NCI-H2171 (cell line): ENCODE data around the gene AIG1.
A peak's percentile ranks its signal among the peaks of the same experiment; 100 is the strongest.
"Not testable (repeated sequence)": the region's sequence is repeated elsewhere in the genome, so short reads cannot be mapped to it uniquely, and the experiment has no call there.

Source experiments
- DNase-seq: peaks from one replicate; lab custom pipeline; 2025; lab: John Stamatoyannopoulos, UW

Gene AIG1

DNA sequence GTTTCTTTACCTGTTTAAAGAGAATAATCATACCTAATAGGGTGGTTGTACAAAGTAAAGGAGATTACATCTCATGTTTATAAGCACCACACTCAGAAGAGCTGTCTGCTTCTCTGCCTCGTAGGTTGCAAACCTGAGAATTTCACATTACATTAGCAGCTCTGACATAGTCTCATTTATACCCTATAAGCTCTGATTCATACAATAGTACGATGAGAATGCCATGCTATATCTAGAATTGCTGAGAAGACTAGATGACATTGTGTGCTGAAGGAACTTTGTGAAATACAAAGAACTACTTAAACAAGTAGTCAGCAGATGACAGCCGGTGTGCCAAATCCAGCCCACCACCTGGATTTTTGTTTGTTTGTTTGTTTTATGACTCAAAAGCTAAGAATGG, 268.6 kb downstream of the AIG1 start:
- no peak for DNase-seq

DNA sequence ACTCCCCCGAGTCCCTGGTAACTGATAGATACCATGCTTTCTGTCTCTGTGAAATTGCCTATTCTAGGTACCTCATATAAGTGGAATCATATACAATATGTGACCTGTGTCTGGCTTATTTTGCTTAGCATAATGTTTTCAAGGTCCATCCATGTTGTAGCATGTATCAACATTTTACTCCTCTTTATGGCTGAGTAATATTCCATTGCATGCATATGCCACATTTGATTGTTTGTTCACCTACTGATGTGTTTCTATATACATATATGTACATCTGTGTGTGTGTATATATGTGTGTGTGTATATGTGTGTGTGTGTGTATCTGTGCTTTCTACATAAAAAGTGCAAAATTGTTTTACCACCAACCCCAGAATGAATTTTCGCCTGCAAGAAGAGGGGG, 270.7 kb downstream of the AIG1 start:
- DNase-seq: no peak

DNA sequence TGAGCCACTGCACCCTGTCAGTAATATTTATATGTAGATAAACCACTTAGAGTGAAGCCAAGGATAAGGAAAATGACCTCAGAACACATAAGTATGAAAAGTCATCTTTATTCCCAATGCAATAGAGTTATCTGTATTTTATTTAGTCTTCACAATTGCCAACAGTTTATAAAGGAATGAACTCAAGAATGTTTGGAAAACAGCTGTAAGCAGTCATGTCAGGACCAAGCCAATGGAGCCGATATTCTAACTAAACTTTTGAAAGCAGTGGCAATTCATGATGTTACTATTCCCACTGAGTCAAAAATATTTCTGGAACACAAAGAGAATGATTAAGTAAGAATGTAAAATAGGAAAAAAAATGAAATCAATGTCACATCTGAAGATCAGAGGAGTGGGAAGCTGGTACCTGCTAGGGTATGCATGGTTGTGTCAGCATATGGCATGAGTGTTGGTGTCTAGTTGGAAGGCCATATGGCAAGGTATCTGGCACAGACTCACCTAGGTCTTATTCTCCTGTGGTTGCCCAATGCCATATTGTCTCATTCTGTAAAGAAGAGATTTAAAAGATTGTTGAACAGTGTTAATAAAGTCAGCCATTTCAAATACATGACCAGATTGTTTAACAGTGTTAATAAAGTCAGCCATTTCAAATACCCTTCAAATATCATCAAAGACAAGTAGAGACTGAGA, 271.6 kb downstream of the AIG1 start:
- DNase-seq: peak; percentile 7

DNA sequence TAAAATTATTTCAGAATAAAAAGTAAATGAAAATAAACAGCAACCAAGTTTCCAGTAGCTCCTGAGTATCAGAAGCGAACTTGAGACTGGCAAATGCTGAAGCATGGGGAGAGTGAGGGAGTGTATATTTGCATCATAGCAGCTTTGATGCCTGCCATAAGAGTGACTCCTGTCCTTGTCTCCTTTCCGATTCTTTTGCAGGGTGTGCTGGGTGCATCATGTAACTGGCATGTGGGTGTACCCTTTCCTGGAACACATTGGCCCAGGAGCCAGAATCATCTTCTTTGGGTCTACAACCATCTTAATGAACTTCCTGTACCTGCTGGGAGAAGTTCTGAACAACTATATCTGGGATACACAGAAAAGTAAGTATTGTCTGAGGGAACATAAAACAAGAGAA, 272.4 kb downstream of the AIG1 start:
- DNase-seq: no peak

DNA sequence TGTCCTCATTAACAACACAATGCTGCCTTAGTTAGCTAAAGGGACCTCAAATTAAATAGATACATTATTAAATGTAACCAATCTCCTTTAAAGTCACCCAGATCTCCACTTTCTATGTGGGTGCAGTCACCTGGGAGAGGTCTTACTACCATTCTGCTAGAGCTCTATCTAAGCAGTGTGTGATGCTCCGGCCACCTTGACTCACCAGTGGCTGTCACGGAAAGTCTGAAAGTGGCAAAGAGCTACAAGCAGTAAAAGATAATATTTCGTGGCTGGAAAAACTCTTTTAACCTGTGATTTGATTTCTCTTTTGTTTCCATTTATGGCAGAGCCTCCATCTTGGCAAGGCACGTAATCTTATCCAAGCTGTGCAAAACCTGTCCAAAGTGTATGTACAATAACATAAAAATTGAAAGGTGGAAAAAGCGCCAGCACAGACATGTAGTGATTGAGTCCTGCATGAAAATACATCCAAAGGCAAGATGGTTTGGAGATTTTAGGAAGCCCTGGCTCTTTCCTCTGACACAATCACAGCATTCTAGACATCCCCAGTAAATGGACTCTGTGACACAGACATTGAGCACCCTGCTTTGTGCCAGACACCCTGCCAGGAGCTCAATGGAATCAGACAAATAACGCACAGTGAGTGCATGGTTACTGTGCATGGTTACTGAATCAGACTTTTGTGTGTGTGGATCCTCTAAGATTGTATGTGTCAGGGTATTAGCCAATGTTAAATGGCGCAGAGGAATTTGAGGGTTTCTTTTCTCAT, 273.2 kb downstream of the AIG1 start:
- DNase-seq: no peak

DNA sequence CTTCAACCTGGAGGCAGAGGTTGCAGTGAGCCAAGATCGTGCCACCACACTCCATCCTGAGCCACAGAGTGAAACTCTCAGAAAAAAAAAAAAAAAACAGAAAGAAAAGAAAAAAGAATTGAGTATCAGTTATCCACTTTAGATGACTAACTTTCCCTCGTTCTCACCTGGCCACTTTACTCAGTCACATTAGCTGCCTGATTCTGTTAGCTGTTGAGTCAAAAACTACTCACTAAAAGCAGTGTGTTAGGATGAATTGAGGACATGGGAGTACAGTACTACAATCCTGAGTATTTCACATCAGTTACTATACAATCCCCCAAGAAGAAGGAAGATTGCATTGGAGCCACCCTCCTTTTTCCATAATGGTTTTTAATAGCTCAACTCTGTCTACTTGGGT, 275.2 kb downstream of the AIG1 start:
- no peak for DNase-seq

DNA sequence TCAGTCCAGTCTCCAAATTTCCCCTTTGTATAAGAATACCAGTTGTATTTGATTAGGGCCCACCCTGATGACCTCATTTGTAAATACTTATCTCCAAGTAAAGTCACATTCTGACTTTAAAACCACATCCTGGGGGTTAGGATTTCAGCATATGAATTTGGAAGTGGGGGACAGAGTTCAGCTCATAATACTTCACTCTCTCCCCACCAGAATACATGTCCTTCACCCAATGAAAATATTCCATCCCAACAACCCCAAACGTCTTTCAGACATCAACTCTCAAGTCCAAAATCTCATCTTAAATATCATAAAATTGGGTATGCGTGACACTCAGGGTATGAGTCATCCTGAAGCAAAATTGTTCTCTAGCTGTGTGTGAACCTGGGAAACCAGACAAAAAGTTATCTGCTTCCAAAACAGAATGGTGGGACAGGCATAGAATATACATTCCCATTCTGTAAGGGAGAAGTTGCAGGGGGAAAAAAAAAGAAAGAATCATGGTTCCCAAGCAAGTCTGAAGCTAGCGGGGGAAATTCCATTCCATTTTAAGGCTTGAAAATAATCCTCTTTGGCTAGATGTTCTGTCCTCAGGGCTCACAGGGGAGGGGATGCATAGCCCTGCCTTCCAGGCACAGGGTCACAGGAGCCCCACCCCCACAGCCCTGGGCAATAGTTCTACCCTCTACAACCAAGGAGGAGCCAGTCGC, 275.9 kb downstream of the AIG1 start:
- DNase-seq: no peak

DNA sequence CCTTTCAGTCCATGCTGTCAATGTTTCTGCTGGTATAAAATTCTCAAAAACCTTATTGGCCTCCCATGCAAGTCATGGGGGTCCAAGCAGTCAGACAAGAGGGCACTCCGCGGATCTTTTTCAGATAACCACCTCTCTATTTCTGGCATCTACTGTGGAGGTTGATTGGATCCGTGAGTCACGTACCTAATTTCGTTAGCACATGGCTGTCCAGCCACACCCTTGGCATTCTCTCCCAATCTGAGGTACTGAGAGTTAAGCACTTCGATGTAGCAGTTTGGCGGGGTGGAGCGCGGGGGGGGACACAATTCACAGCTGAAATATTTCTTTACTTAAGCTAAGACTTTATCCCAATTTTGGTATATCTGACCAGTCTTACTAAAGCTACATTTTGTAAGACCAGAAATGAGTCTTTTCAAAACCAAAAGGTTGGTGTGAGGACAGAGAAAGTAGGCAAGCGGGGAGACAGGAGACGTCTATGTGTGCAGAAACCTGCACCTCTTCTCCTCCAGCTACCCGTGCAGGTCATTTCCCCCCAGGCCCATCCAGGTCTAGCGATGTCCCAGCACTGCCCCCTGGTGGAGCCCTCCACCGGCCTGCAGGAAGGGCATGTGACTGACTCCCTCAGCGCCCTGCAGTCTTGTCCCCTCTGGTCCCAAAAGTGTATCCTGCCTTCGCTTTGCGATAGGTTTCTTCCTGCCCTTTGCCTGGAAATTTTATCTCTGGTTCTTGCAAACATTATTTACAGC, 276.7 kb downstream of the AIG1 start:
- DNase-seq: no peak

DNA sequence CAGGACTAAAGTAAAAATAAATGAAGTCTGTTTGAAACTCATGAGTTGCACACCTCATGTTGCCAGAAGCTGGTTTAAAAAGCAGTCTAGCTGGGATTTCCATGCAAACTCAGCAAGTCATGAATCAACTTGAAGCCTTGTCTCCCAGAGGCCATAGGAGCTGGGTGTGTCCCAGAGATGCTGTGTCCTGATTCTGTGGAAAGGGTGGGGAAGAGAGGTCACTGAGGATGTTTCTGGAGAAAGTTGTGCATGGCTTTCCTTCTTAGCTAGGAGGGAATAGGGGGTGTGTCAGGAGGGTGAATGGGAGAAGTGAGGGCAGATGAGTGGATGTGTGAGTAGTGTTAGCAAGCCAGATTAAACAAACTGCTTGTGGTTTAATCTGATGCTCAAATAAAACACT, 278.5 kb downstream of the AIG1 start:
- DNase-seq: no peak

DNA sequence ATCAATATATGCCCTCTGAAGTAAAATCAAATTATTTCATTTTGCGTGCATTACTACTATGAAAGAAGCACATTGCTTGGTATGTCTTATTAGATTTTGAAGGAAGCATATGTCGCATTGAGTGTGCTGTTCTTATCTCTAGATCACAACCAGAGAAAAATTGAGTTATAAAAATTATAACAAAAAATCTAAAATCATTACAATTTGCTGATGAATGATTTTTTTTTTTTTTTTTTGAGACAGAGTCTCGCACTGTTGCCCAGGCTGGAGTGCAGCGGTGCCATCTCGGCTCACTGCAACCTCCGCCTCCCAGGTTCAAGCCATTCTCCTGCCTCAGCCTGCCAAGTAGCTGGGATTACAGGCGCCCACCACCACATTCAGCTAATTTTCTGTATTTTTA, 284.8 kb downstream of the AIG1 start:
- DNase-seq: not testable (repeated sequence)

DNA sequence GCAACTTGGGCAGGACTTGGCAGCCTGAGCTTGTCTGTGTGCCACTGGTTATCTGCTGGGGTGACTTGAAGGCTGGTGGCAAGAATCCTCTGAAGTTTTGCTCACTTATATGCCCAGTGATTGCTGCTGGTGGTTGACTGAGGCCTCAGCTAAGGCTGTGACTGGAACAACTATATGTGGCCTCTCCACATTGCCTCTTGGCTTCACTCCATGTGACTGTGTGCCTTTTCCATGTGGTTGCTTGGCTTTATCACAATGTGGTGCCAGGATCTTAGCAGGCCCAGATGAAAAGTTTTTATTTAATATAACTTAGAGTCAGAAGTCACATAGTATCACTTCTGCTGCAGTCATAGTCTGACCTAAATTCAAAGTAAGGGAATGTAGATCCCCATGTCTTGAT, 285.3 kb downstream of the AIG1 start:
- no peak for DNase-seq

DNA sequence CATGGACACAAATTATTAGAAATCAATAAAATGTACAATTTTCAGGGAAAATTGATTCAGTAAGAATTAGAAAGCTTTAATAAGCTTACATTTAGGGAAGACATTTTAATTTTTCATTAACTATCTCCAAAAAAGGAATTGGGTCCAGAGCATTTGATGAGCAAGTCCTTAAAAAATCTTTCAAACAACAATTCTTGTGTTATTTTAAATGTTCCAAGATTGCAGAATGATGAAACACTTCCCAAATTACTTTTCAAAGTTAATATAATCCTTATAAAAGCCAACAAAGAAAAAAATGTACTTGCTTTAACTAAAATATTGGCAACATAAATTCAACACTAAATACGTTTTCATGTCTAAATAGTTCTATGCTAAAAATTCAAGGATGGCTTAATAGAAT, 287.8 kb downstream of the AIG1 start:
- DNase-seq: no peak

DNA sequence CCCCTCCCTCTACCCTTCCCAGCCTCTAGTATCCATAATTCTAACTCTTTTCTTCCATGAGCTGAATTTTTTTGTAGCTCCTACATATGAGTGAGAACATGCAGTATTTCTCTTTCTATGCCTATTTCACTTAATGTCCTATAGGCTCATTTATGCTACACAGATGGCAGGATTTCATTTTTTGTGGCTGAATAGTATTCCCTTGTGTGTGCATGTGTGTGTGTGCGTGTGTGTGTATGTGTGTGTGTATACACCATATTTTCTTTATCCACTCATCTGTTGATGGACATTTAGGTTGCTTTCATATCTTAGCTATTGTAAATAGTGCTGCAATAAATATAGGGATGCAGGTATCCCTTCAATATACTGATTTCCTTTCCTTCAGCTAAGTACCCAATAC, 288.8 kb downstream of the AIG1 start:
- no peak for DNase-seq

DNA sequence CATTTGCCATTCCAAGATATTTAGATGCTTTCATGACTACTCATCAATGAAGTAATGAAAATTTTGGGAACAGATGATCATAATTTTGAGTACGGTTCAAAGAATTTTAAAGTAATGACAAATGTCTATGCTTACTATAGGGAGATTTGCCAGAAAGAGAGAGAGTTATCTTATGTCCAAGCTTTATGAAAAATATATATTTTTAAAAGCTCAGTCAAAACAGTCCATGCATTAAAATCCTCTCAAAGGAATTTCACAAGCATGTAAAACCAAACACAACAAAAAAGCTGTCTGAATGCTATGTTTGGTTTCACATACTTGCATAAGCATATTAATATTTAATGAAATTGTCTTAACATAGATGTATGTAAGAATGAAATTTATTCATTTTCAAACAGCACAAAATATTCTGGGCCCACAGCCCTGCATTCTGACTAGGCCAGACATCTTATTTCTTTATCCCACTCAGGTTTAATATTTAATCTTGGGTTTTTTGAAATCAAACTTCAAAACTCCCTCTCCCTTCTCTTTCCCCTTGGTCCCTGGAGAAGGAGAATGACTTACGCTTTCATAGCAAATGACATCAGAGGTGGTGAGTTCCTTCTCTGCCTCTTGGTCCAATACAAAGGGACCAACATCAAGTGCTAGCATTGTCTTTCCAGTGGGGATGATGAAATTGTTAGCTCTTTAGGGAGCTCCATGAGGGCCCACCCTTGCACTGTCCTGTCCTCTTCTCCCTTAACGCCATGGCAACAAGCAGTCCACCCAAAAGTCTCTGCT, 295.6 kb downstream of the AIG1 start:
- no peak for DNase-seq

DNA sequence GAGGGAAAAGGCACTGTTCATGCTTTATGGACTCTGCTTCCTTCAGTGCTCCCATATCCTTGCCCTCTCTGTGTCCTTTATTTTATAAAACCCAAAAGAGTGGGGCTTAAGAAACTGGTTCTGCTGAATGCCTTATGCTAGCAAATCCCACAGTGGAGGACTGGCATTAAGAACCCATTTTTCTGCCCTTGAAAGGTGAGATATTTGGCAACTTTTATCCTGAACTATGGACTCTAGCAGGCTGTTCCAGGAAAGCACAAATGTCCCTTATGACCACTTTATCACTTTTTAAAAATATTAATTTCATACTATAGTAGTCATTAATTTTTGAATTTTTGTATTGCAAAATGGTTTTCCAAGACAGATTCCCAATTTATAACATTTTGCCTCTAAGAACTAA, 296.5 kb downstream of the AIG1 start:
- no peak for DNase-seq

DNA sequence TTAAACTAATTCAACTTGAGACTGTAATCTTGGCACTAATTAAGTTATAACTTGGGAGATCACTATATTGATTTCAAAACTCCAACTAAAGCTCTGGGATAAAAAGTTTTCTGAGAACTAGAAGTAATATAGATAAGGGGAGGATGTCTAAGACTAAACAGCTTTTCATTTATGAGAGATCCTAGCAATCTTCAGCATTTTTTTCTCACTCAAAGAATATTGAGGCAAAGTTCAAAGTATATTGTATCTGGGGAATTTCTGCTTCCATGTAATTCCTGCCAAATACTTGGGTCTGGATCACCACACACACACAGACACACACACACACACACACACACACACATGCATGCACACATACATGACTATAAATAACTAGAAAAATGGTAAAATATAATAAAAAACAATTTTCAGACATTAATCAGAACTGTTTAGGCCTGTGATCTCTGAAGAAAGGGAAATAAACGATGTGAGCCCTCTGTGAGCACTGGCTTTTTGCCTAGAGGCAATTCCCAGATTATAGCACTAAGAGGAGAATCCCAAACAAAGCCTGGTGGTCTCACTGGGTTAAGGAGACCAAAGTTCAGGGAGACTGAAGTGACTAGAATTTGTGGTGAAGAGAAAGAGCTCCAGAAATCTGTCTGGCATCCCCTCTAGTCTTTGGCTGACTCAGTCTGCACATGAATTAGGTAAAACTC, 297.0 kb downstream of the AIG1 start:
- no peak for DNase-seq

DNA sequence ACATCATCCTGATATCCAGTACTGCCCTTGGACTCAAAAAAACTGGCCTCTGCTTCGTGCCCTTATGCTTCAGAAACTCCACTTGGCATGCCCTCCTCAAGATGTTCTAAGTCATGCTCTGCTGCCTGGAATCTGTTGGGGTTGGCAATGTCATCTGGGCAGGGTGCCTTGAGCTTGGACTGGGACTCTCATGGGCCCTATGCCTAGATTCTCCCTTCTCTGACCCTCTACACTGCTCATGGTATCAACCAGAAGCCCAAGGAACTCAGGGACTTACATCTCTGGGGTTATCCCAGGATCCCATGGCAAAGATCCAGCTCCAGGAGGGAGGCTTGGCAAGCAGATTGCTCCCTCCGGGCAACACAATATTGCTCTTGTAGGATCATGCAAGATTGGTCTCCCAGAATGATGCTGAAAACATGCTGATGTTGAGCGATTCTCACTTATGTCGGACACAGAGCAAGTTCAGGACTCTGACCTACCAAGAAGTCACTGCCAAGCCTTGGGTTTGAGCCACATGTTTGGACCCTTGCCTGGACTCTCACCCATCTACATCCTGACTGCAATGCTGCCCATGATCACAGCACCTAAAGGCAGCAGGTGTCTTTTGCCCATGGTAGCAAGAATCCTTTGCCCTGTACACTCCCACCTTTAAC, 301.0 kb downstream of the AIG1 start:
- peak; percentile 12 for DNase-seq

DNA sequence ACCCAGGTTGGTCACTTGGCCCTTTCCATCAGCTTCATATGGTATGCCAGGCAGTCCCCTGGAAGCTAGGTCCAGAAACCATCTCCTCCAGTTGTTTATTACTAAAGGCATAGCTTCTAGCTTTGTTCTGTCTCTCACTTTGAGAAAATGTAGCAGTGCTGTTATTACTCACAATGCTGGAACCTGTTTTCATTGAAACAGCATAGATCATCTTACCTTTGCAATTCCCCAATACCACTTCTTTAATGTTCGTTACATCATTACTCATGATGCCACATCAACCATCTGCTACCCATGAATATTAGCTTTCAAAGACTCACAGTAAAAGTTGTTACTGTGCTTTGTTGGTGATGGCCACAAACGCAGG, 301.5 kb downstream of the AIG1 start:
- peak; percentile 14 for DNase-seq

DNA sequence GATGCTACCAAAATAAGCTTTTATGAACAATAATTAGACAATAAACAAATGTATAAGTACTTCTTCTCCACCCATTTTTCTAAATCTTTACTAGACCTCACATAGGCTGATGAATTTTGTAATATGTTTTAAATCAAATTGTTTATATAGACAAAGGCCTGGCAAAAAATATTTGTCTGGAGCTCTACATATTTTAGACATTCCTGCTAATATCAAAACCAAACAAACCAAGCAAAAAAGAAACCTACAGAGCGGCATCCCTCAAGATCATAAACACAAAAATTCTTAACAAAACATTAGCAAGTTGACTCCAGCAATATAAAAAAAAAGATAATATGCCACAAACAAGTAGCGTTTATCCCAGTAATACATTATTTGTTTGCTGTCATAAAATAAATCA, 302.6 kb downstream of the AIG1 start:
- no peak for DNase-seq

DNA sequence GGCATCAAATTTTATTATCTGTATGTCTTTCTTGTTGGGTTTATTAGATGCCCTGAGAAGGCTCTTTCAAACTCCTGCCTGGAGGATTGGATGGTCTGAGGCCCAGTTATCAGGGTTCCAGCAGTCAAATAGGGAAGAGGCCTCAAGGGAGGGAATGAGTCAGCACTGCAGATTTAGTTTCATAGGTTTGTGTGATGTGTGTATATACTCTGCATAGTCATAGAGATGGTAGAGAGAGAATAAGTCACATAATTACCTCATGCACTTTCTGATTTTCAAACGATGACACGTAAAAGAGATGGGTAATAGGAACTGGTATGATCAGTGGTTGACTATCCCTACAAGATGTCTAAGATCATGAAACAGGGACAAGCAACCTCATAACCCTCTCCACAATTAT, 307.7 kb downstream of the AIG1 start:
- no peak for DNase-seq

DNA sequence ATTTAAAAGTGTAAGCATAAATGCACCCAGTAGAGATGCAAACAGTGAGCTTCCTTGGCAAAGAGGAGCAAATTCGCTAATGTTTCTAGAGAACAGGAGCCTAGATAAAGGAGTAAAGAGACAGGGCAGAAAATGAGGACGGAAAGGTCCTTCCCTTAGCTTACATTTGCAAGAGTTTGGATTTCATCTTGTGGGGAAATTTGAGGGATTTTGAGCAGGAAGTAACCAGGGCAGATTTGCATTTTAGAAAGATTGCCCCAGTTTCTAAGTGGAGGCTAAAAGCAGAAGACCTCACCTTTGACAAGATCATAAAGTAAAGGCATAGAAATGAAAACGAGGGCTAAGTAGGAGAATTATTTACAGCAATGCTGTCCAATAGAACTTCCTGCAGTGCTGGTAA, 309.3 kb downstream of the AIG1 start:
- no peak for DNase-seq
